A673 (cell line): Measurements from ENCODE around the gene GLCE. TPM values are rescaled to one million over a fixed set of nuclear protein-coding genes. Genes with fewer than 3 reads are reported as not detected.

Experiments
- BruUV-seq: library from RNA; stranded (reverse); fragments of 400-500 nt; replicated peaks from 2 replicates; lab custom pipeline; 2021; lab: Mats Ljungman, UMichigan
- CTCF ChIA-PET: fragments of 300-600 bp; sonication (Branson Sonifier 250); formaldehyde crosslinking; loops from one replicate; lab custom pipeline; 2022; ENCODE audit warnings: antibody characterized with exemption; lab: Charles Lee
- POLR2A ChIA-PET: fragments of 300-600 bp; sonication (Branson Sonifier 250); formaldehyde crosslinking; loops from one replicate; lab custom pipeline; 2022; ENCODE audit warnings: antibody characterized with exemption; ENCODE audit not compliant: low non-redundant PET; lab: Charles Lee
- DNase-seq: peaks from one replicate; pipeline ENCODE4 v3.0.0-alpha.2; 2015; ENCODE audit warnings: low spot score
- H3K27ac ChIP-seq: fragments of 200-600 bp; sonication (generic); 2 replicates; pipeline ENCODE4 v1.5.1; 2016; ENCODE audit warnings: mixed run types, low read depth, mild to moderate bottlenecking, mixed read lengths, antibody characterized with exemption, low read length; ENCODE audit not compliant: poor library complexity, severe bottlenecking
- H3K27me3 ChIP-seq: fragments of 200-600 bp; sonication (generic); replicated peaks from 2 replicates; pipeline ENCODE4 v1.6.1; 2017; ENCODE audit warnings: mixed run types, low read depth, mild to moderate bottlenecking, mixed read lengths, antibody characterized with exemption, low read length; ENCODE audit not compliant: insufficient read depth, poor library complexity
- H3K36me3 ChIP-seq: fragments of 200-600 bp; sonication (generic); 2 replicates; pipeline ENCODE4 v1.6.1; 2016; ENCODE audit warnings: mixed run types, mild to moderate bottlenecking, mixed read lengths, antibody characterized with exemption, low read length; ENCODE audit not compliant: insufficient read depth, poor library complexity, severe bottlenecking
- H3K4me1 ChIP-seq: fragments of 200-600 bp; sonication (generic); 2 replicates; pipeline ENCODE4 v1.6.1; 2017; ENCODE audit warnings: mixed run types, mild to moderate bottlenecking, mixed read lengths, antibody characterized with exemption, low read length; ENCODE audit not compliant: insufficient read depth, poor library complexity, severe bottlenecking
- H3K4me3 ChIP-seq: fragments of 200-600 bp; sonication (generic); 2 replicates; pipeline ENCODE4 v1.5.1; 2016; ENCODE audit warnings: low read depth, mixed run types, mild to moderate bottlenecking, mixed read lengths, low read length; ENCODE audit not compliant: poor library complexity, severe bottlenecking
- H3K9me3 ChIP-seq: fragments of 200-600 bp; sonication (generic); 2 replicates; pipeline ENCODE4 v1.6.1; 2016; ENCODE audit warnings: mixed run types, low read depth, mild to moderate bottlenecking, mixed read lengths, antibody characterized with exemption, low read length; ENCODE audit not compliant: poor library complexity, severe bottlenecking
- EZH2 ChIP-seq: fragments of 200-600 bp; sonication (generic); IDR thresholded peaks from 2 replicates; pipeline ENCODE4 v1.6.1; 2017; ENCODE audit warnings: borderline replicate concordance, low read depth, mild to moderate bottlenecking, mixed read lengths, antibody characterized with exemption, low read length; ENCODE audit not compliant: poor library complexity, severe bottlenecking
- intact Hi-C: fragments of 100-400 bp; cut with micrococcal nuclease; formaldehyde crosslinking; loops from one replicate; pipeline ENCODE4 v1.10.0; 2022; ENCODE audit not compliant: unreplicated experiment
- total RNA-seq: library from RNA; stranded (reverse); gene quantifications from 2 replicates; pipeline ENCODE4 v1.2.3, GENCODE V29; 2021
- TF ChIP-seq, protein P1 (sequence below): fragments of 300-800, 200-600 bp; sonication (generic); conservative IDR thresholded peaks from 2 replicates; pipeline ENCODE4 v1.5.1; 2017; ENCODE audit warnings: low read depth, mild to moderate bottlenecking, antibody characterized with exemption, low read length, moderate library complexity, mixed read lengths

GLCE gene
- total RNA-seq, 1 experiment from 2014 or later: 44.6 TPM

DNA sequence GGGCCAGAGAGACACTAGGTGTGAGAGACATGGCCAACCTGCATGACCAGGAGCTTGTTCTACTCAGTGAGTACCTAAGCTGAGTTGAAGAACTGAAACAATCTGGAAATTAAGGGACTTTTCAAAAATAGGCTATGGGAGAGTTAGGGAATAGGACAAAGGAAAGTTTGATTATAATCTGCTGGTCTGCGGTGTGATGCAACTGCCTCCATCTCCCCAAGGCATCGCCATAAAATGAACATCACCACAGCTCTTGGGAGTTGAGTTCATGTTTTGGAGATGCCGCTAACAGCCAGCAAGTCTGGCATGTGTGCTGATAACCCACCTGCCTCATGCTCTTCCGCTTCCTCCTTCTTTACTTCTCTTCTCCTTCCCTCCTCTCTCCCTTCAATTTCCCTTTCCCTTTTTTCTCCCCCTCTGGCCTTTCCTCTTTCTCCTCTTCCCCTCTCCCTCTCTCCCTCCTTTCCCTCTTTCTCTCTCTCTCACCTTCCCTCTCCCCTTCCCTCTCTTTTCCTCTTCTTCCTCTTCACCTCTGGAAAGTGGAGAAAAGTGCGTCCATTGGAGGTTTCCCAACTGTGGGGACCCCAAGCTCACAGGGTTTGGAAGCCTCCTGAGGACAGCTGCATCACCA lies 39.1 kb upstream of the GLCE start:
- Histone ChIP-seq H3K4me3 (no peak overlapping the region), H3K9me3 (no peaks in the 10 kb centered on the region), H3K4me1 (peaks cover 24% of the 10 kb centered on the region), H3K27ac (no peak overlapping the region), H3K27me3 (no peaks in the 10 kb centered on the region), H3K36me3 (no peaks in the 10 kb centered on the region)
- ChIA-PET CTCF (no interaction called here), POLR2A (no interaction called here)
- TF ChIP-seq EZH2: no peak
- TF ChIP-seq, protein P1, sequence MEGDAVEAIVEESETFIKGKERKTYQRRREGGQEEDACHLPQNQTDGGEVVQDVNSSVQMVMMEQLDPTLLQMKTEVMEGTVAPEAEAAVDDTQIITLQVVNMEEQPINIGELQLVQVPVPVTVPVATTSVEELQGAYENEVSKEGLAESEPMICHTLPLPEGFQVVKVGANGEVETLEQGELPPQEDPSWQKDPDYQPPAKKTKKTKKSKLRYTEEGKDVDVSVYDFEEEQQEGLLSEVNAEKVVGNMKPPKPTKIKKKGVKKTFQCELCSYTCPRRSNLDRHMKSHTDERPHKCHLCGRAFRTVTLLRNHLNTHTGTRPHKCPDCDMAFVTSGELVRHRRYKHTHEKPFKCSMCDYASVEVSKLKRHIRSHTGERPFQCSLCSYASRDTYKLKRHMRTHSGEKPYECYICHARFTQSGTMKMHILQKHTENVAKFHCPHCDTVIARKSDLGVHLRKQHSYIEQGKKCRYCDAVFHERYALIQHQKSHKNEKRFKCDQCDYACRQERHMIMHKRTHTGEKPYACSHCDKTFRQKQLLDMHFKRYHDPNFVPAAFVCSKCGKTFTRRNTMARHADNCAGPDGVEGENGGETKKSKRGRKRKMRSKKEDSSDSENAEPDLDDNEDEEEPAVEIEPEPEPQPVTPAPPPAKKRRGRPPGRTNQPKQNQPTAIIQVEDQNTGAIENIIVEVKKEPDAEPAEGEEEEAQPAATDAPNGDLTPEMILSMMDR: no peak
- BruUV-seq: no TSS peak
- intact Hi-C loops: no loop called here
- DNase-seq: no peak

- no peak for DNase-seq
- POLR2A ChIA-PET: no interaction called here
Observed at GRCh38 chr15:69125236-69125635, 35.2 kb upstream of the GLCE start.

DNA sequence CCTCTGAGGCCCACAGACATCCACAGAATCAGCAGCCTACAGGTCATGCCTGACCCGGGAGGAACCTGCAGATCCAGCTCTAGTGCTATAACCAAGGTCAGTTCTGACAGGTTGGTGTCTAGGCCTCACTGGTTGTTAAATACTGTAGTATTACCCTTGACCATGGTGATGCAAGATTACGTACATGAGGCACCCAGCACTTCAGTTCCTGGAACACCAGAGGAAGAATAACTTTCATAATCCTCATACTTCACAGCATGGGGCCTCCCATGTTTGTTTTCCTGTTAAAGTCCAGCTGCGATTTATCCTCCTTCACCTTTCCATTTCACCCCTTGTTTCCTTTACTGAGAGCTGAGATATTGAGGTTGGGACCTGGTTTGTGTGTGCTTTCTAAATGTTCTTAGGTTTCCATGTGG lies 34.4 kb upstream of the GLCE start:
- no peak for DNase-seq
- TF ChIP-seq, protein P1: no peak
- no peak for TF ChIP-seq EZH2
- Histone ChIP-seq H3K27ac (no peak overlapping the region), H3K4me1 (peaks cover 6% of the 10 kb centered on the region), H3K4me3 (no peak overlapping the region), H3K27me3 (no peaks in the 10 kb centered on the region), H3K9me3 (no peaks in the 10 kb centered on the region), H3K36me3 (no peaks in the 10 kb centered on the region)
- intact Hi-C loops: no loop called here
- POLR2A ChIA-PET: no interaction called here
- no TSS peak for BruUV-seq
- CTCF ChIA-PET: interaction anchor here (0.6 kb wide), 1 partner anchor 250 kb away, joined by 3 read pairs; no protein-coding TSS in a partner anchor

More at GRCh38 chr15:69125236-69125635, 35.2 kb upstream of the GLCE start:
- intact Hi-C loops: no loop called here
- TF ChIP-seq, protein P1: no peak
- TF ChIP-seq EZH2: no peak
- Histone ChIP-seq H3K27ac (no peak overlapping the region), H3K9me3 (no peaks in the 10 kb centered on the region), H3K4me3 (no peak overlapping the region), H3K27me3 (no peaks in the 10 kb centered on the region), H3K4me1 (peaks cover 7% of the 10 kb centered on the region), H3K36me3 (no peaks in the 10 kb centered on the region)
- CTCF ChIA-PET: no interaction called here
- no TSS peak for BruUV-seq
